K562 (cell line): ENCODE measurements around the gene DBH. TPM values are rescaled to one million over a fixed set of nuclear protein-coding genes. Genes with fewer than 3 reads are reported as not detected.

Experiments used
- ATAC-seq: fragments of 200-7000 bp; cut with Tn5 transposase; 3 replicates; pipeline ENCODE4 v1.9.1; 2020; ENCODE audit warnings: moderate library complexity
- BruUV-seq: library from RNA; stranded (reverse); fragments of 400-500 nt; replicated peaks from 2 replicates; lab custom pipeline; 2021; lab: Mats Ljungman, UMichigan
- CTCF ChIA-PET: fragments of 300-600 bp; formaldehyde crosslinking; extraction: SDS; loops from one replicate; lab custom pipeline; 2021; ENCODE audit warnings: low intra/inter-chr PET ratio; lab: Yijun Ruan, JAX
- POLR2A ChIA-PET: fragments of 300-600, 350-650 bp; sonication (Branson Sonifier 250); formaldehyde crosslinking; extraction: SDS; loops from one replicate; lab custom pipeline; 2021; ENCODE audit warnings: antibody characterized with exemption, inconsistent platforms; lab: Yijun Ruan, JAX
- DNase-seq, 4 experiments: peaks; one replicate each; pipeline versions ENCODE4 v3.0.0 to v3.0.0-alpha.2; 2011 to 2018; ENCODE audit warnings: low spot score in 3 of 4, mixed read lengths in 3 of 4; ENCODE audit errors: extremely low read depth in 1 of 4
- FAIRE-seq: peaks from 2 replicates; lab custom pipeline; 2011; peaks lifted over from hg19 to GRCh38; lab: Jason Lieb, UNC
- H2AFZ ChIP-seq: 2 replicates; pipeline ENCODE4 v1.6.0; 2011; ENCODE audit warnings: low read depth, low read length, control low read depth, inconsistent platforms
- H3K27ac ChIP-seq: fragments of 200-600 bp; 3 replicates; pipeline ENCODE4 v1.8.0; 2011; ENCODE audit warnings: low read depth, mild to moderate bottlenecking, control low read depth, inconsistent platforms, low read length, moderate library complexity, mixed read lengths; ENCODE audit errors: extremely low read depth
- H3K27me3 ChIP-seq, 2 experiments: fragments of 300-600 bp in 1 of 2; 2 replicates in 1 of 2; 3 replicates in 1 of 2; pipeline versions ENCODE4 v1.6.0 to v1.8.0; 2011; ENCODE audit warnings: inconsistent platforms in 2 of 2, low read length in 2 of 2, mild to moderate bottlenecking in 1 of 2, mixed read lengths in 1 of 2, moderate library complexity in 1 of 2; ENCODE audit not compliant: control insufficient read depth in 2 of 2, insufficient read depth in 2 of 2
- H3K36me3 ChIP-seq: fragments of 300-600 bp; 3 replicates; pipeline ENCODE4 v1.8.0; 2011; ENCODE audit warnings: mild to moderate bottlenecking, low read length, inconsistent platforms; ENCODE audit not compliant: control insufficient read depth, insufficient read depth
- H3K4me1 ChIP-seq, 2 experiments: fragments of 200-600 bp in 1 of 2; replicated peaks in 1 of 2; 2 replicates in 1 of 2; 3 replicates in 1 of 2; pipeline versions ENCODE4 v1.5.1 to v1.8.0; 2011; ENCODE audit warnings: inconsistent platforms in 2 of 2, low read length in 2 of 2, mild to moderate bottlenecking in 1 of 2, mixed read lengths in 1 of 2, moderate library complexity in 1 of 2; ENCODE audit not compliant: control insufficient read depth in 2 of 2, insufficient read depth in 2 of 2
- H3K4me2 ChIP-seq: 2 replicates; pipeline ENCODE4 v1.6.1; 2011; ENCODE audit warnings: low read length, control low read depth, inconsistent platforms, mixed read lengths; ENCODE audit not compliant: insufficient read depth
- H3K4me3 ChIP-seq: fragments of 200-600 bp; sonication (generic), shearing (Covaris generic); 2 replicates; pipeline ENCODE4 v1.5.1; 2016; ENCODE audit warnings: control low read depth, inconsistent platforms
- H3K79me2 ChIP-seq: fragments of 200-600 bp; 3 replicates; pipeline ENCODE4 v1.8.0; 2011; ENCODE audit warnings: low read length, inconsistent platforms; ENCODE audit not compliant: control insufficient read depth, insufficient read depth
- H3K9ac ChIP-seq, 2 experiments: 2 replicates each; pipeline versions ENCODE4 v1.6.0 to v1.6.1; 2011; ENCODE audit warnings: low read depth in 2 of 2, low read length in 2 of 2, control low read depth in 1 of 2, inconsistent platforms in 1 of 2, mild to moderate bottlenecking in 1 of 2, mixed read lengths in 1 of 2; ENCODE audit not compliant: insufficient read depth in 1 of 2
- H3K9me1 ChIP-seq: one replicate; pipeline ENCODE4 v1.6.0; 2011; ENCODE audit warnings: inconsistent platforms, mild to moderate bottlenecking, low read length, moderate library complexity; ENCODE audit not compliant: control insufficient read depth, insufficient read depth
- H3K9me3 ChIP-seq: replicated peaks from 2 replicates; pipeline ENCODE4 v1.5.1; 2011; ENCODE audit warnings: low read depth, low read length, inconsistent platforms; ENCODE audit not compliant: control insufficient read depth, insufficient read depth
- H4K20me1 ChIP-seq: replicated peaks from 2 replicates; pipeline ENCODE4 v1.6.1; 2011; ENCODE audit warnings: low read length, inconsistent platforms, mixed read lengths; ENCODE audit not compliant: control insufficient read depth, insufficient read depth
- BRD9 ChIP-seq: fragments of 450-650 bp; IDR thresholded peaks from 2 replicates; pipeline ENCODE4 v1.6.1; 2018; ENCODE audit warnings: low read depth; ENCODE audit not compliant: partially characterized antibody
- FOXP4 ChIP-seq: sonication (generic); formaldehyde crosslinking; IDR thresholded peaks from 2 replicates; pipeline ENCODE4 v1.8.0; 2022; ENCODE audit warnings: mild to moderate bottlenecking, missing genetic modification reagents, borderline replicate concordance
- FUS ChIP-seq: fragments of 200-400 bp; formaldehyde crosslinking; optimal IDR thresholded peaks from 2 replicates; pipeline ENCODE3; 2017; ENCODE audit warnings: low read depth, low read length
- WGBS: fragments of 100-300 bp; shearing (Covaris generic); methylation state at CpG from one replicate; pipeline ENCODE4 v1.1.6; 2016; ENCODE audit warnings: low coverage, mixed read lengths; ENCODE audit not compliant: insufficient coverage; ENCODE audit errors: missing lambda C conversion rate; 5-methylcytosine and 5-hydroxymethylcytosine counted together
- in situ Hi-C: fragments of 300-500 bp; cut with MboI; formaldehyde crosslinking; loops from 4 replicates; pipeline ENCODE4 v1.15.0; 2018; ENCODE audit warnings: inconsistent platforms, mixed read lengths
- intact Hi-C: fragments of 100-400 bp; cut with micrococcal nuclease; formaldehyde crosslinking; loops from 2 replicates; pipeline ENCODE4 v1.14.2; 2022
- polyA plus RNA-seq, 8 experiments: library from polyadenylated mRNA; depleted of rRNA in 4 of 8; stranded (reverse) in 5 of 8; unstranded in 3 of 8; fragments of >200 nt; fragmentation: Nextera tagmentation in 2 of 8; fragmentation: Illumina TruSeq in 1 of 8; extraction: Ambion mirVana in 2 of 8; extraction: Trizol in 1 of 8; gene quantifications; 2 replicates each; pipeline versions ENCODE4 v1.2.1 to v1.2.3, GENCODE V29; 2011 to 2014; ENCODE audit warnings: inconsistent platforms in 1 of 8, missing spikeins in 1 of 8
- total RNA-seq, 7 experiments: library from RNA; depleted of rRNA in 6 of 7; stranded (reverse); fragments of >200 nt in 6 of 7; fragmentation: Illumina TruSeq in 2 of 7; extraction: Trizol in 2 of 7; gene quantifications; 2 replicates each; pipeline versions ENCODE4 v1.2.1 to v1.2.3, GENCODE V29; 2011 to 2021; ENCODE audit warnings: low replicate concordance in 1 of 7

Gene DBH
- total and polyA plus RNA-seq, 9 of the 15 experiments (the other 6 are each of a cell fraction or from before 2014, with no cell fraction given) = not detected

- no peak for ATAC-seq
- no peak overlapping the region for H3K4me2 ChIP-seq
- no peak overlapping the region for H2AFZ ChIP-seq
- H3K4me1 ChIP-seq = peaks cover 0 to 13% of the 10 kb centered on the region in 2 experiments; a peak in 2 of 5 replicates
- ChIA-PET POLR2A (interaction anchor here (0.7 to 1.0 kb wide), 2 partner anchors 36 to 113 kb away, joined by 3 to 4 read pairs; no protein-coding TSS in a partner anchor), CTCF (no interaction called here)
- H3K36me3 ChIP-seq = no peaks in the 10 kb centered on the region
- H3K4me3 ChIP-seq = no peak overlapping the region
- intact Hi-C loops = no loop called here
- H3K27me3 ChIP-seq = peaks cover 30 to 83% of the 10 kb centered on the region in 2 experiments; a peak in 4 of 5 replicates
- H3K79me2 ChIP-seq = no peaks in the 10 kb centered on the region
- in situ Hi-C loops = no loop called here
- DNase-seq = no peak
- peaks cover 28% of the 10 kb centered on the region for H4K20me1 ChIP-seq
- TF ChIP-seq BRD9 (no peak), FUS (no peak), FOXP4 (CRISPR knock-in tag) (no peak)
- BruUV-seq = no TSS peak
- no peak overlapping the region for H3K9ac ChIP-seq
- WGBS = under 1% methylated on average over 38 of the region's 38 CpGs
- FAIRE-seq = no peak
- H3K9me1 ChIP-seq = no peaks in the 10 kb centered on the region
- H3K27ac ChIP-seq = no peak overlapping the region
- no peaks in the 10 kb centered on the region for H3K9me3 ChIP-seq
Observed at GRCh38 chr9:133654736-133655657, 18.8 kb downstream of the DBH start.
